ENCODE measurements around the gene CNTNAP5. TPM values are rescaled to one million over a fixed set of nuclear protein-coding genes. Genes with fewer than 3 reads are reported as not detected.

The CNTNAP5 gene
- total and polyA plus RNA-seq, 9 of the 15 experiments (the other 6 are each of a cell fraction or from before 2014, with no cell fraction given), result not detected

DNA sequence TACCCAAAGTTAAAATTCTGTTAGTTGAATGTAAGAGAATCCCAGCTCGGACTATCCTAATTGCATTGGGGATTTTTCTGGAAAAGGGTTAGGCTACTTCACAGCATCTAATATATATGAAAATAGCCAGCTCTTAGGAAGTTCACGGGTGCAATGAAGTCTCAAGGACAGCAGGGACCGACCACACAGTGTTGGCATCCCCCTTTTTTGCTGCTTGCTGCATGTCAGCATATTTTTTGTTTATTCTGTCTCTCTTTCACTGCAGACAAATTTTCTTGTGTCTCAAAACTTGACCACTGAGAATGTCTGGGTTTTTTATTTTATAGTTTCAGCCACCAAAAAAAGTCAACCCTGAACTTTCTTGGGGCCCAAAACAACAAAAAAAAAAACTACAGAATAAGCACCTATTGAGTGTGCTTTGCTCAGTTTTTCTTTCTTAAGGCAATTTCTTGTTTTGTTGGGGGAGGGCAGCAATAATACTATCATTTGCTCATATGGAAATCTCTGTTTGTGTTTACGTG, 535.6 kb downstream of the CNTNAP5 start:
- H3K4me2 ChIP-seq (ENCODE audit: insufficient read depth, low read length), result no peak overlapping the region
- H3K79me2 ChIP-seq (ENCODE audit: control insufficient read depth, insufficient read depth, low read length), result no peaks in the 10 kb centered on the region
- in situ Hi-C loops (cut with MboI) (no loop called here), intact Hi-C loops (cut with micrococcal nuclease) (no loop called here)
- TF ChIP-seq YBX1 (IDR thresholded peaks at IDR 0.05), result no peak
- no peak for TF ChIP-seq ARID2 (IDR thresholded peaks at IDR 0.05)
- TF ChIP-seq GTF2F1 (IDR thresholded peaks at IDR 0.05; ENCODE audit: low read depth, low read length), result no peak
- TF ChIP-seq ASH1L (IDR thresholded peaks at IDR 0.05; ENCODE audit: borderline replicate concordance, low read depth, partially characterized antibody), result no peak
- no peaks in the 10 kb centered on the region for H3K4me1 ChIP-seq (replicated peaks in 1 of 2; ENCODE audit: control insufficient read depth in 2 of 2, insufficient read depth in 2 of 2, low read length in 2 of 2)
- no peak overlapping the region for H3K4me3 ChIP-seq
- 0% methylated on average over 4 of the region's 4 CpGs for WGBS (ENCODE audit: insufficient coverage, low coverage, missing lambda C conversion rate)
- H3K27me3 ChIP-seq (ENCODE audit: control insufficient read depth in 2 of 2, insufficient read depth in 2 of 2, low read length in 2 of 2), result no peaks in the 10 kb centered on the region
- DNase-seq (ENCODE audit: extremely low read depth in 1 of 4, low spot score in 3 of 4), result no peak
- H2AFZ ChIP-seq (ENCODE audit: low read depth, low read length), result no peak overlapping the region
- ChIA-PET CTCF (ENCODE audit: low intra/inter-chr PET ratio) (no interaction called here), POLR2A (no interaction called here)
- H3K9me3 ChIP-seq (replicated peaks; ENCODE audit: control insufficient read depth, insufficient read depth, low read depth, low read length), result no peaks in the 10 kb centered on the region
- H3K9ac ChIP-seq (ENCODE audit: insufficient read depth in 1 of 2, low read depth in 2 of 2, low read length in 2 of 2), result no peak overlapping the region
- no TSS peak for BruUV-seq (replicated peaks)
- H3K36me3 ChIP-seq (ENCODE audit: control insufficient read depth, insufficient read depth, low read length), result no peaks in the 10 kb centered on the region
- no peak for FAIRE-seq
- H3K9me1 ChIP-seq (ENCODE audit: control insufficient read depth, insufficient read depth, low read length), result no peaks in the 10 kb centered on the region
- no peak overlapping the region for H3K27ac ChIP-seq (ENCODE audit: extremely low read depth, low read depth, low read length)
- ATAC-seq, result no peak
- H4K20me1 ChIP-seq (replicated peaks; ENCODE audit: control insufficient read depth, insufficient read depth, low read length), result no peaks in the 10 kb centered on the region

GRCh38 chr2:124561486-124561885, 536.4 kb downstream of the CNTNAP5 start:
- no peak for FAIRE-seq
- Histone ChIP-seq H3K27ac (ENCODE audit: extremely low read depth, low read depth, low read length) (no peak overlapping the region), H3K27me3 (ENCODE audit: control insufficient read depth in 2 of 2, insufficient read depth in 2 of 2, low read length in 2 of 2) (no peaks in the 10 kb centered on the region), H2AFZ (ENCODE audit: low read depth, low read length) (no peak overlapping the region), H3K9me1 (ENCODE audit: control insufficient read depth, insufficient read depth, low read length) (no peaks in the 10 kb centered on the region), H3K79me2 (ENCODE audit: control insufficient read depth, insufficient read depth, low read length) (no peaks in the 10 kb centered on the region), H3K9ac (ENCODE audit: insufficient read depth in 1 of 2, low read depth in 2 of 2, low read length in 2 of 2) (no peak overlapping the region), H3K4me1 (replicated peaks in 1 of 2; ENCODE audit: control insufficient read depth in 2 of 2, insufficient read depth in 2 of 2, low read length in 2 of 2) (no peaks in the 10 kb centered on the region), H3K9me3 (replicated peaks; ENCODE audit: control insufficient read depth, insufficient read depth, low read depth, low read length) (no peaks in the 10 kb centered on the region), H3K4me3 (no peak overlapping the region), H3K4me2 (ENCODE audit: insufficient read depth, low read length) (no peak overlapping the region), H3K36me3 (ENCODE audit: control insufficient read depth, insufficient read depth, low read length) (no peaks in the 10 kb centered on the region), H4K20me1 (replicated peaks; ENCODE audit: control insufficient read depth, insufficient read depth, low read length) (no peaks in the 10 kb centered on the region)
- DNase-seq (ENCODE audit: extremely low read depth in 1 of 4, low spot score in 3 of 4), result no peak
- no peak for ATAC-seq
- WGBS (ENCODE audit: insufficient coverage, low coverage, missing lambda C conversion rate), result 0% methylated on average over 2 of the region's 2 CpGs
- BruUV-seq (replicated peaks), result no TSS peak
- in situ Hi-C loops (cut with MboI) (no loop called here), intact Hi-C loops (cut with micrococcal nuclease) (no loop called here)
- ChIA-PET CTCF (ENCODE audit: low intra/inter-chr PET ratio) (no interaction called here), POLR2A (no interaction called here)
- TF ChIP-seq BRD4 (IDR thresholded peaks at IDR 0.05), result no peak
- TF ChIP-seq MECOM (CRISPR knock-in tag; IDR thresholded peaks at IDR 0.05), result no peak
- no peak for TF ChIP-seq POLR2G (IDR thresholded peaks at IDR 0.05; ENCODE audit: low read depth, low read length)
- TF ChIP-seq NR1H2 (CRISPR knock-in tag; IDR thresholded peaks at IDR 0.05), result no peak
- no peak for TF ChIP-seq ARID1B (IDR thresholded peaks at IDR 0.05)
- TF ChIP-seq XRCC4 (IDR thresholded peaks at IDR 0.05; ENCODE audit: extremely low read depth, insufficient read depth, insufficient read length), result no peak
- no peak for TF ChIP-seq CBX2 (IDR thresholded peaks at IDR 0.05; ENCODE audit: insufficient read depth, low read length, poor library complexity, severe bottlenecking)
- no peak for TF ChIP-seq HMG20B (CRISPR knock-in tag; IDR thresholded peaks at IDR 0.05)
- TF ChIP-seq C11orf30 (IDR thresholded peaks at IDR 0.05; ENCODE audit: low read depth), result no peak
- no peak for TF ChIP-seq ZNF24 (IDR thresholded peaks at IDR 0.05)
- TF ChIP-seq SNAPC5 (CRISPR knock-in tag; IDR thresholded peaks at IDR 0.05), result no peak
- TF ChIP-seq, protein P1, sequence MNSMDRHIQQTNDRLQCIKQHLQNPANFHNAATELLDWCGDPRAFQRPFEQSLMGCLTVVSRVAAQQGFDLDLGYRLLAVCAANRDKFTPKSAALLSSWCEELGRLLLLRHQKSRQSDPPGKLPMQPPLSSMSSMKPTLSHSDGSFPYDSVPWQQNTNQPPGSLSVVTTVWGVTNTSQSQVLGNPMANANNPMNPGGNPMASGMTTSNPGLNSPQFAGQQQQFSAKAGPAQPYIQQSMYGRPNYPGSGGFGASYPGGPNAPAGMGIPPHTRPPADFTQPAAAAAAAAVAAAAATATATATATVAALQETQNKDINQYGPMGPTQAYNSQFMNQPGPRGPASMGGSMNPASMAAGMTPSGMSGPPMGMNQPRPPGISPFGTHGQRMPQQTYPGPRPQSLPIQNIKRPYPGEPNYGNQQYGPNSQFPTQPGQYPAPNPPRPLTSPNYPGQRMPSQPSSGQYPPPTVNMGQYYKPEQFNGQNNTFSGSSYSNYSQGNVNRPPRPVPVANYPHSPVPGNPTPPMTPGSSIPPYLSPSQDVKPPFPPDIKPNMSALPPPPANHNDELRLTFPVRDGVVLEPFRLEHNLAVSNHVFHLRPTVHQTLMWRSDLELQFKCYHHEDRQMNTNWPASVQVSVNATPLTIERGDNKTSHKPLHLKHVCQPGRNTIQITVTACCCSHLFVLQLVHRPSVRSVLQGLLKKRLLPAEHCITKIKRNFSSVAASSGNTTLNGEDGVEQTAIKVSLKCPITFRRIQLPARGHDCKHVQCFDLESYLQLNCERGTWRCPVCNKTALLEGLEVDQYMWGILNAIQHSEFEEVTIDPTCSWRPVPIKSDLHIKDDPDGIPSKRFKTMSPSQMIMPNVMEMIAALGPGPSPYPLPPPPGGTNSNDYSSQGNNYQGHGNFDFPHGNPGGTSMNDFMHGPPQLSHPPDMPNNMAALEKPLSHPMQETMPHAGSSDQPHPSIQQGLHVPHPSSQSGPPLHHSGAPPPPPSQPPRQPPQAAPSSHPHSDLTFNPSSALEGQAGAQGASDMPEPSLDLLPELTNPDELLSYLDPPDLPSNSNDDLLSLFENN (IDR thresholded peaks at IDR 0.05; ENCODE audit: low read depth in 2 of 2, low read length in 2 of 2), result no peak

All from K562 (cell line).